Panc1 (cell line): ENCODE measurements around the gene PCED1A. TPM values are rescaled to one million over a fixed set of nuclear protein-coding genes. Genes with fewer than 3 reads are reported as not detected.

Experiments
- ATAC-seq: fragments of 200-7000 bp; cut with Tn5 transposase; 2 replicates; pipeline ENCODE4 v1.9.1; 2020; ENCODE audit warnings: mild to moderate bottlenecking, moderate library complexity
- BruUV-seq: library from RNA; stranded (reverse); fragments of 400-500 nt; replicated peaks from 2 replicates; lab custom pipeline; 2021; lab: Mats Ljungman, UMichigan
- CTCF ChIA-PET: fragments of 300-600 bp; sonication (Branson Sonifier 250); formaldehyde crosslinking; loops from one replicate; lab custom pipeline; 2022; ENCODE audit warnings: antibody characterized with exemption; lab: Charles Lee
- POLR2A ChIA-PET: fragments of 300-600 bp; sonication (Branson Sonifier 250); formaldehyde crosslinking; loops from one replicate; lab custom pipeline; 2022; ENCODE audit warnings: antibody characterized with exemption; lab: Charles Lee
- DNase-seq: peaks from one replicate; pipeline ENCODE4 v3.0.0-alpha.2; 2010; ENCODE audit warnings: low read depth, low spot score
- H3K27ac ChIP-seq: 2 replicates; pipeline ENCODE4 v1.5.1; 2011; ENCODE audit warnings: mild to moderate bottlenecking, low read length, inconsistent platforms
- H3K27me3 ChIP-seq: fragments of 200-500 bp; sonication (Bioruptor generic); 2 replicates; pipeline ENCODE4 v1.6.0; 2014; ENCODE audit warnings: low read length, inconsistent platforms; ENCODE audit not compliant: control insufficient read depth, insufficient read depth
- H3K36me3 ChIP-seq: fragments of 200-500 bp; sonication (Bioruptor generic); 2 replicates; pipeline ENCODE4 v1.5.1; 2014; ENCODE audit warnings: inconsistent platforms, mild to moderate bottlenecking, low read length, moderate library complexity; ENCODE audit not compliant: control insufficient read depth, insufficient read depth
- H3K4me1 ChIP-seq: 2 replicates; pipeline ENCODE4 v1.5.1; 2011; ENCODE audit warnings: inconsistent platforms, mild to moderate bottlenecking, low read length, moderate library complexity; ENCODE audit not compliant: control insufficient read depth, insufficient read depth
- H3K4me3 ChIP-seq, 2 experiments: 2 replicates each; pipeline ENCODE4 v1.5.1; 2011 to 2012; ENCODE audit warnings: low read depth in 2 of 2, low read length in 2 of 2, mild to moderate bottlenecking in 2 of 2, inconsistent platforms in 1 of 2, moderate library complexity in 1 of 2
- H3K9me3 ChIP-seq: fragments of 200-500 bp; sonication (Bioruptor generic); 2 replicates; pipeline ENCODE4 v1.5.1; 2014; ENCODE audit warnings: low read depth, mild to moderate bottlenecking, inconsistent platforms, low read length, moderate library complexity; ENCODE audit not compliant: control insufficient read depth, insufficient read depth
- CTCF ChIP-seq: fragments of 450-650 bp; IDR thresholded peaks from 2 replicates; pipeline ENCODE4 v1.5.1; 2017; ENCODE audit warnings: mild to moderate bottlenecking
- POLR2AphosphoS5 ChIP-seq: IDR thresholded peaks from 2 replicates; pipeline ENCODE4 v1.6.1; 2012; ENCODE audit warnings: mild to moderate bottlenecking, low read depth, low read length, moderate library complexity
- SIN3A ChIP-seq: IDR thresholded peaks from 2 replicates; pipeline ENCODE4 v1.6.1; 2012; ENCODE audit warnings: low read depth, mild to moderate bottlenecking, low read length, moderate library complexity, borderline replicate concordance; ENCODE audit not compliant: insufficient read depth
- TCF7L2 ChIP-seq: IDR thresholded peaks from 2 replicates; pipeline ENCODE4 v1.6.1; 2011; ENCODE audit warnings: mild to moderate bottlenecking, low read depth, low read length, inconsistent platforms
- in situ Hi-C: cut with HindIII; loops from 2 replicates; pipeline ENCODE4 v1.10.0; 2016; ENCODE audit warnings: low sequenced_read_pairs, low pct_unique_long_range_greater_than_20kb
- intact Hi-C: fragments of 100-400 bp; cut with micrococcal nuclease; formaldehyde crosslinking; loops from one replicate; pipeline ENCODE4 v1.10.0; 2022; ENCODE audit not compliant: unreplicated experiment
- total RNA-seq: library from RNA; stranded (reverse); gene quantifications from one replicate; pipeline ENCODE4 v1.2.1, GENCODE V29; 2021; ENCODE audit not compliant: unreplicated experiment
- TF ChIP-seq, protein P1 (sequence below), 2 experiments: IDR thresholded peaks; 2 replicates each; pipeline ENCODE4 v1.6.1; 2011 to 2012; ENCODE audit warnings: low read depth in 2 of 2, control low read depth in 1 of 2, low read length in 1 of 2, mild to moderate bottlenecking in 1 of 2, moderate library complexity in 1 of 2; ENCODE audit not compliant: insufficient read depth in 1 of 2

PCED1A gene
- total RNA-seq, 1 experiment from 2014 or later, result 42.1 TPM

GRCh38 chr20:2883726-2884637 is 43.5 kb upstream of the PCED1A start:
- TF ChIP-seq, protein P1, sequence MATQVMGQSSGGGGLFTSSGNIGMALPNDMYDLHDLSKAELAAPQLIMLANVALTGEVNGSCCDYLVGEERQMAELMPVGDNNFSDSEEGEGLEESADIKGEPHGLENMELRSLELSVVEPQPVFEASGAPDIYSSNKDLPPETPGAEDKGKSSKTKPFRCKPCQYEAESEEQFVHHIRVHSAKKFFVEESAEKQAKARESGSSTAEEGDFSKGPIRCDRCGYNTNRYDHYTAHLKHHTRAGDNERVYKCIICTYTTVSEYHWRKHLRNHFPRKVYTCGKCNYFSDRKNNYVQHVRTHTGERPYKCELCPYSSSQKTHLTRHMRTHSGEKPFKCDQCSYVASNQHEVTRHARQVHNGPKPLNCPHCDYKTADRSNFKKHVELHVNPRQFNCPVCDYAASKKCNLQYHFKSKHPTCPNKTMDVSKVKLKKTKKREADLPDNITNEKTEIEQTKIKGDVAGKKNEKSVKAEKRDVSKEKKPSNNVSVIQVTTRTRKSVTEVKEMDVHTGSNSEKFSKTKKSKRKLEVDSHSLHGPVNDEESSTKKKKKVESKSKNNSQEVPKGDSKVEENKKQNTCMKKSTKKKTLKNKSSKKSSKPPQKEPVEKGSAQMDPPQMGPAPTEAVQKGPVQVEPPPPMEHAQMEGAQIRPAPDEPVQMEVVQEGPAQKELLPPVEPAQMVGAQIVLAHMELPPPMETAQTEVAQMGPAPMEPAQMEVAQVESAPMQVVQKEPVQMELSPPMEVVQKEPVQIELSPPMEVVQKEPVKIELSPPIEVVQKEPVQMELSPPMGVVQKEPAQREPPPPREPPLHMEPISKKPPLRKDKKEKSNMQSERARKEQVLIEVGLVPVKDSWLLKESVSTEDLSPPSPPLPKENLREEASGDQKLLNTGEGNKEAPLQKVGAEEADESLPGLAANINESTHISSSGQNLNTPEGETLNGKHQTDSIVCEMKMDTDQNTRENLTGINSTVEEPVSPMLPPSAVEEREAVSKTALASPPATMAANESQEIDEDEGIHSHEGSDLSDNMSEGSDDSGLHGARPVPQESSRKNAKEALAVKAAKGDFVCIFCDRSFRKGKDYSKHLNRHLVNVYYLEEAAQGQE (IDR thresholded peaks at IDR 0.05; ENCODE audit: insufficient read depth in 1 of 2, low read depth in 2 of 2, low read length in 1 of 2), result no peak
- TF ChIP-seq TCF7L2 (no peak), SIN3A (no peak), CTCF (no peak), POLR2AphosphoS5 (no peak)
- POLR2A ChIA-PET, result no interaction called here
- ATAC-seq (no peak), DNase-seq (no peak)
- in situ Hi-C loops, result no loop called here
- no peaks in the 10 kb centered on the region for H3K36me3 ChIP-seq
- CTCF ChIA-PET, result no interaction called here
- no peak overlapping the region for H3K4me3 ChIP-seq
- intact Hi-C loops, result no loop called here
- BruUV-seq, result no TSS peak
- H3K9me3 ChIP-seq, result no peaks in the 10 kb centered on the region
- no peaks in the 10 kb centered on the region for H3K4me1 ChIP-seq
- no peak overlapping the region for H3K27ac ChIP-seq
- H3K27me3 ChIP-seq, result no peaks in the 10 kb centered on the region

- Histone ChIP-seq H3K4me1 (no peaks in the 10 kb centered on the region), H3K36me3 (no peaks in the 10 kb centered on the region), H3K27me3 (no peaks in the 10 kb centered on the region), H3K27ac (no peak overlapping the region), H3K9me3 (no peaks in the 10 kb centered on the region), H3K4me3 (no peak overlapping the region)
- no TSS peak for BruUV-seq
- ATAC-seq, result no peak
- TF ChIP-seq CTCF (no peak), POLR2AphosphoS5 (no peak), TCF7L2 (no peak), SIN3A (no peak)
- TF ChIP-seq, protein P1 (IDR thresholded peaks at IDR 0.05; ENCODE audit: insufficient read depth in 1 of 2, low read depth in 2 of 2, low read length in 1 of 2), result no peak
- in situ Hi-C loops, result no loop called here
- ChIA-PET CTCF (no interaction called here), POLR2A (interaction anchor here (0.6 kb wide), 1 partner anchor 17 kb away, joined by 8 read pairs; no protein-coding TSS in a partner anchor)
- DNase-seq, result no peak
- intact Hi-C loops, result no loop called here
Observed at GRCh38 chr20:2880650-2881049, 40.2 kb upstream of the PCED1A start.
